Osteoblast (primary cell): ENCODE measurements around the gene PLEKHG4B. TPM values are rescaled to one million over a fixed set of nuclear protein-coding genes. Genes with fewer than 3 reads are reported as not detected.

ENCODE experiments used
- DNase-seq: peaks from one replicate; pipeline ENCODE4 v3.0.0; 2011; ENCODE audit warnings: low spot score, mixed read lengths; ENCODE audit not compliant: insufficient read length; ENCODE audit errors: missing footprints
- H2AFZ ChIP-seq: 2 replicates; pipeline ENCODE4 v1.6.0; 2011; ENCODE audit warnings: mild to moderate bottlenecking, low read length
- H3K27ac ChIP-seq: 2 replicates; pipeline ENCODE4 v1.5.1; 2011; ENCODE audit warnings: mild to moderate bottlenecking, low read depth, low read length, moderate library complexity
- H3K27me3 ChIP-seq: 2 replicates; pipeline ENCODE4 v1.6.0; 2012; ENCODE audit warnings: mild to moderate bottlenecking, control low read depth, inconsistent platforms, low read length, moderate library complexity; ENCODE audit not compliant: insufficient read depth
- H3K36me3 ChIP-seq: 2 replicates; pipeline ENCODE4 v1.5.1; 2011; ENCODE audit warnings: mild to moderate bottlenecking, low read length, control low read depth, moderate library complexity; ENCODE audit not compliant: insufficient read depth
- H3K4me1 ChIP-seq: 2 replicates; pipeline ENCODE4 v1.5.1; 2011; ENCODE audit warnings: mild to moderate bottlenecking, low read length, control low read depth, moderate library complexity; ENCODE audit not compliant: insufficient read depth
- H3K4me2 ChIP-seq: 2 replicates; pipeline ENCODE4 v1.6.0; 2011; ENCODE audit warnings: mild to moderate bottlenecking, low read length; ENCODE audit not compliant: insufficient read depth
- H3K4me3 ChIP-seq: fragments of 200-600 bp; sonication (generic); 3 replicates; pipeline ENCODE4 v1.5.1; 2012; ENCODE audit warnings: mild to moderate bottlenecking, low read length, inconsistent platforms; ENCODE audit not compliant: insufficient read depth
- H3K79me2 ChIP-seq: 2 replicates; pipeline ENCODE4 v1.6.0; 2012; ENCODE audit warnings: mild to moderate bottlenecking, low read length, control low read depth, inconsistent platforms; ENCODE audit not compliant: insufficient read depth
- H3K9me3 ChIP-seq: 2 replicates; pipeline ENCODE4 v1.5.1; 2011; ENCODE audit warnings: low read depth, low read length, control low read depth
- H4K20me1 ChIP-seq: 2 replicates; pipeline ENCODE4 v1.6.0; 2012; ENCODE audit warnings: mild to moderate bottlenecking, low read length, control low read depth; ENCODE audit not compliant: insufficient read depth
- CTCF ChIP-seq: IDR thresholded peaks from 2 replicates; pipeline ENCODE4 v1.5.1; 2011; ENCODE audit warnings: mild to moderate bottlenecking, low read depth, low read length, moderate library complexity; ENCODE audit errors: extremely low read depth
- total RNA-seq: library from RNA; depleted of rRNA; stranded (reverse); fragments of >200 nt; gene quantifications from 2 replicates; pipeline ENCODE4 v1.2.3, GENCODE V29; 2012

PLEKHG4B gene
- total RNA-seq, 1 donor, result 0.36 TPM

GRCh38 chr5:152077-152476, 60.1 kb downstream of the PLEKHG4B start:
- no peak overlapping the region for H2AFZ ChIP-seq
- H3K27me3 ChIP-seq, result no peaks in the 10 kb centered on the region
- DNase-seq, result no peak
- no peaks in the 10 kb centered on the region for H4K20me1 ChIP-seq
- no peak overlapping the region for H3K4me3 ChIP-seq
- H3K36me3 ChIP-seq, result no peaks in the 10 kb centered on the region
- no peak overlapping the region for H3K4me2 ChIP-seq
- no peak overlapping the region for H3K27ac ChIP-seq
- H3K4me1 ChIP-seq, result peaks cover 9% of the 10 kb centered on the region
- no peaks in the 10 kb centered on the region for H3K79me2 ChIP-seq
- TF ChIP-seq CTCF, result no peak
- peaks cover 6% of the 10 kb centered on the region for H3K9me3 ChIP-seq

- Histone ChIP-seq H3K36me3 (no peaks in the 10 kb centered on the region), H2AFZ (peak overlapping the region; percentile 78), H3K4me3 (peak overlapping the region; percentile 65), H3K4me2 (peak overlapping the region; percentile 80), H3K79me2 (no peaks in the 10 kb centered on the region), H4K20me1 (no peaks in the 10 kb centered on the region), H3K27ac (no peak overlapping the region), H3K27me3 (no peaks in the 10 kb centered on the region), H3K4me1 (peaks cover 9% of the 10 kb centered on the region), H3K9me3 (no peaks in the 10 kb centered on the region)
- DNase-seq, result peak; percentile 90
- TF ChIP-seq CTCF, result no peak
These were observed 61.3 kb downstream of the PLEKHG4B start for GRCh38 chr5:153256-153655.

GRCh38 chr5:154236-154635, 62.3 kb downstream of the PLEKHG4B start:
- Histone ChIP-seq H3K4me2 (no peak overlapping the region), H3K4me3 (no peak overlapping the region), H4K20me1 (no peaks in the 10 kb centered on the region), H3K36me3 (no peaks in the 10 kb centered on the region), H3K79me2 (no peaks in the 10 kb centered on the region), H2AFZ (no peak overlapping the region), H3K4me1 (peaks cover 16% of the 10 kb centered on the region), H3K9me3 (no peaks in the 10 kb centered on the region), H3K27ac (no peak overlapping the region), H3K27me3 (no peaks in the 10 kb centered on the region)
- no peak for DNase-seq
- TF ChIP-seq CTCF, result no peak

- Histone ChIP-seq H3K4me2 (no peak overlapping the region), H3K4me3 (no peak overlapping the region), H3K27ac (no peak overlapping the region), H3K4me1 (peaks cover 22% of the 10 kb centered on the region), H4K20me1 (no peaks in the 10 kb centered on the region), H2AFZ (no peak overlapping the region), H3K36me3 (no peaks in the 10 kb centered on the region), H3K79me2 (no peaks in the 10 kb centered on the region), H3K27me3 (no peaks in the 10 kb centered on the region), H3K9me3 (no peaks in the 10 kb centered on the region)
- no peak for DNase-seq
- TF ChIP-seq CTCF, result no peak
These were observed 62.9 kb downstream of the PLEKHG4B start for GRCh38 chr5:154826-155225.
